ENCODE data around the gene PCDHGA6. TPM values are rescaled to one million over a fixed set of nuclear protein-coding genes. Genes with fewer than 3 reads are reported as not detected.

PCDHGA6 gene
- total RNA-seq, 1 donor from 2014 or later, result 0.60 TPM

DNA sequence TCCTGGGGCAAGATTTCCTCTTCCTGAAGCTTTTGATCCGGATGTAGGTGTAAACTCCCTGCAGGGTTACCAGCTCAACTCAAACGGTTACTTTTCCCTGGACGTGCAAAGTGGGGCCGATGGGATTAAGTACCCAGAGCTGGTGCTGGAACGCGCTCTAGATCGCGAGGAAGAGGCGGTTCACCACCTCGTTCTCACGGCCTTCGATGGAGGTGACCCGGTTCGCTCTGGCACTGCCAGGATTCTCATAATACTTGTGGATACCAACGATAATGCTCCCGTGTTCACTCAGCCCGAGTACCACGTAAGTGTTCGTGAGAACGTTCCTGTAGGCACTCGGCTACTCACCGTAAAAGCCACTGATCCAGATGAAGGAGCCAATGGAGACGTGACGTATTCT, 18.1 kb upstream of the PCDHGA6 start:
- H3K4me3 Mint-ChIP-seq (ENCODE audit: low read depth), result no peak overlapping the region
- H3K4me1 Mint-ChIP-seq (ENCODE audit: low read depth), result no peaks in the 10 kb centered on the region
- no peak overlapping the region for H3K27ac Mint-ChIP-seq
- TF ChIP-seq, protein P1, sequence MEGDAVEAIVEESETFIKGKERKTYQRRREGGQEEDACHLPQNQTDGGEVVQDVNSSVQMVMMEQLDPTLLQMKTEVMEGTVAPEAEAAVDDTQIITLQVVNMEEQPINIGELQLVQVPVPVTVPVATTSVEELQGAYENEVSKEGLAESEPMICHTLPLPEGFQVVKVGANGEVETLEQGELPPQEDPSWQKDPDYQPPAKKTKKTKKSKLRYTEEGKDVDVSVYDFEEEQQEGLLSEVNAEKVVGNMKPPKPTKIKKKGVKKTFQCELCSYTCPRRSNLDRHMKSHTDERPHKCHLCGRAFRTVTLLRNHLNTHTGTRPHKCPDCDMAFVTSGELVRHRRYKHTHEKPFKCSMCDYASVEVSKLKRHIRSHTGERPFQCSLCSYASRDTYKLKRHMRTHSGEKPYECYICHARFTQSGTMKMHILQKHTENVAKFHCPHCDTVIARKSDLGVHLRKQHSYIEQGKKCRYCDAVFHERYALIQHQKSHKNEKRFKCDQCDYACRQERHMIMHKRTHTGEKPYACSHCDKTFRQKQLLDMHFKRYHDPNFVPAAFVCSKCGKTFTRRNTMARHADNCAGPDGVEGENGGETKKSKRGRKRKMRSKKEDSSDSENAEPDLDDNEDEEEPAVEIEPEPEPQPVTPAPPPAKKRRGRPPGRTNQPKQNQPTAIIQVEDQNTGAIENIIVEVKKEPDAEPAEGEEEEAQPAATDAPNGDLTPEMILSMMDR (IDR thresholded peaks at IDR 0.05; ENCODE audit: unreplicated experiment), result no peak
- no peak for DNase-seq (ENCODE audit: low spot score, unreplicated experiment)
- peaks cover 42% of the 10 kb centered on the region for H3K9me3 Mint-ChIP-seq (ENCODE audit: low read depth)
- H3K36me3 Mint-ChIP-seq (ENCODE audit: insufficient read depth), result peaks cover 14% of the 10 kb centered on the region
- H3K27me3 Mint-ChIP-seq, result no peaks in the 10 kb centered on the region

DNA sequence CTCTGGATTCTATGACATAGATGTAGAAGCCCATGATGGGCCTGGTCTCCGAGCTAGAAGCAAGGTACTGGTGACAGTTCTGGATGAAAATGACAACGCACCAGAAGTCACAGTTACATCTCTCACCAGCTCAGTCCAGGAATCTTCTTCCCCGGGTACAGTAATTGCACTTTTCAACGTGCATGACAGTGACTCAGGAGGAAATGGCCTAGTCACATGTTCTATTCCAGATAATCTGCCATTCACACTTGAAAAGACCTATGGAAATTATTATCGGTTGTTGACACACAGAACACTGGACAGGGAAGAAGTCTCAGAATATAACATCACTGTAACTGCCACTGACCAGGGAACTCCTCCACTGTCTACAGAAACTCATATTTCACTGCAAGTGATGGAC, 17.6 kb upstream of the PCDHGA6 start:
- no peaks in the 10 kb centered on the region for H3K27me3 Mint-ChIP-seq
- H3K9me3 Mint-ChIP-seq (ENCODE audit: low read depth), result peaks cover 47% of the 10 kb centered on the region
- TF ChIP-seq, protein P1 (IDR thresholded peaks at IDR 0.05; ENCODE audit: unreplicated experiment), result no peak
- DNase-seq (ENCODE audit: low spot score, unreplicated experiment), result no peak
- no peaks in the 10 kb centered on the region for H3K4me1 Mint-ChIP-seq (ENCODE audit: low read depth)
- H3K27ac Mint-ChIP-seq, result no peak overlapping the region
- H3K4me3 Mint-ChIP-seq (ENCODE audit: low read depth), result no peak overlapping the region
- peaks cover 19% of the 10 kb centered on the region for H3K36me3 Mint-ChIP-seq (ENCODE audit: insufficient read depth)

DNA sequence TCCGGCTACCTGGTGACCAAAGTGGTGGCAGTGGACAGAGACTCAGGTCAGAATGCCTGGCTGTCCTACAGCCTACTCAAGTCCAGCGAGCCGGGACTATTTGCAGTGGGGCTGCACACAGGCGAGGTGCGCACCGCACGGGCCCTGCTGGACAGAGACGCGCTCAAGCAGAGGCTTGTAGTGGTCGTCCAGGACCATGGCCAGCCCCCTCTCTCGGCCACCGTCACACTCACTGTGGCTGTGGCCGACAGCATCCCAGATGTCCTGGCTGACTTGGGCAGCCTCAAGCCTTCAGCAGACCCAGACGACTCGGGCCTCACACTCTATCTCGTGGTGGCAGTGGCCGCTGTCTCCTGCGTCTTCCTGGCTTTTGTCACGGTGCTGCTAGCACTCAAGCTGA, 16.7 kb upstream of the PCDHGA6 start:
- DNase-seq (ENCODE audit: low spot score, unreplicated experiment), result no peak
- H3K9me3 Mint-ChIP-seq (ENCODE audit: low read depth), result peaks cover 50% of the 10 kb centered on the region
- H3K4me3 Mint-ChIP-seq (ENCODE audit: low read depth), result no peak overlapping the region
- no peaks in the 10 kb centered on the region for H3K27me3 Mint-ChIP-seq
- H3K27ac Mint-ChIP-seq, result no peak overlapping the region
- no peaks in the 10 kb centered on the region for H3K4me1 Mint-ChIP-seq (ENCODE audit: low read depth)
- TF ChIP-seq, protein P1 (IDR thresholded peaks at IDR 0.05; ENCODE audit: unreplicated experiment), result no peak
- H3K36me3 Mint-ChIP-seq (ENCODE audit: insufficient read depth), result peaks cover 21% of the 10 kb centered on the region

DNA sequence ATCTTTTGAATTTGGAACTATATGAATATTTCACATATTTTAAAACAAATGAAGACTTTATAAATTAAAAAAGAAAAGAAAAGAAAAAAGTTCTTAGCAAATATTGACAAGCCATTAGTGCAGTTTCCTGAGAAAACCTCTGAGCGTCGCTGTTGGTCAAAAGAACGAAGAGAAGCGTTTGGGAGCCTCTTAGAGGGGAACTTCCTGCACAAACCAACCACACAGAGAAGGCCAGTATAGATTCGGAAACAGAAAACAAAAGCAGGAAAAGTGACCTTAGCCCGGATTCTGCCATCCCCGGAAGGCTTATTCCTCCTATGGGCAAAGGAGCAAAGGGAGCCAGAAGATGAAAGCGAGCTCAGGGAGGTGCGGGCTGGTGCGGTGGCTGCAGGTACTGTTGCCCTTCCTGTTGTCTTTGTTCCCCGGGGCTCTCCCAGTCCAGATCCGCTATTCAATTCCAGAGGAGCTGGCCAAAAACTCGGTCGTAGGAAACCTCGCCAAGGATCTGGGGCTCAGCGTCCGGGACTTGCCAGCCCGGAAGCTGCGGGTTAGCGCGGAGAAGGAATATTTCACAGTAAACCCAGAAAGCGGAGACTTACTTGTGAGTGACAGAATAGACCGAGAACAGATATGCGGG, 13.8 kb upstream of the PCDHGA6 start, which contains the start of gene PCDHGB2:
TSS of gene PCDHGB2 (plus strand) at position 205 of the 637 bp plus-strand sequence. CDS start at position 347, 142 bp downstream.
- Mint-ChIP-seq H3K27ac (no peak within 1 kb of the TSS), H3K9me3 (ENCODE audit: low read depth) (peaks cover 56% of the 10 kb centered on the region), H3K36me3 (ENCODE audit: insufficient read depth) (peaks cover 22% of the 10 kb centered on the region), H3K4me3 (ENCODE audit: low read depth) (no peak within 1 kb of the TSS), H3K27me3 (no peaks in the 10 kb centered on the region), H3K4me1 (ENCODE audit: low read depth) (no peaks in the 10 kb centered on the region)
- TF ChIP-seq, protein P1 (IDR thresholded peaks at IDR 0.05; ENCODE audit: unreplicated experiment), result no peak
- no peak for DNase-seq (ENCODE audit: low spot score, unreplicated experiment)

DNA sequence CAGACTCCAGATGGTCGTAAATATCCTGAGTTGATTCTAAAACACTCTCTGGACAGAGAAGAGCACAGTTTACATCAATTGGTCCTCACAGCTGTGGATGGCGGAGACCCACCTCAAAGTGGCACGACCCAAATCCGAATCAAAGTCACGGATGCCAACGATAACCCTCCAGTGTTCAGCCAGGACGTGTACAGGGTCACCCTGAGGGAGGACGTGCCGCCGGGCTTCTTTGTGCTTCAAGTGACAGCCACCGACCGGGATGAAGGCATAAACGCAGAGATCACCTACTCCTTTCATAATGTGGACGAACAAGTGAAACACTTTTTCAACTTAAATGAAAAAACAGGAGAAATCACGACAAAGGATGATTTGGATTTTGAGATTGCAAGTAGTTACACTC, 13.0 kb upstream of the PCDHGA6 start:
- no peak for DNase-seq (ENCODE audit: low spot score, unreplicated experiment)
- TF ChIP-seq, protein P1 (IDR thresholded peaks at IDR 0.05; ENCODE audit: unreplicated experiment), result no peak
- peaks cover 60% of the 10 kb centered on the region for H3K9me3 Mint-ChIP-seq (ENCODE audit: low read depth)
- H3K4me1 Mint-ChIP-seq (ENCODE audit: low read depth), result no peaks in the 10 kb centered on the region
- H3K27ac Mint-ChIP-seq, result no peak overlapping the region
- no peak overlapping the region for H3K4me3 Mint-ChIP-seq (ENCODE audit: low read depth)
- H3K36me3 Mint-ChIP-seq (ENCODE audit: insufficient read depth), result peaks cover 25% of the 10 kb centered on the region
- no peaks in the 10 kb centered on the region for H3K27me3 Mint-ChIP-seq

Measured in progenitor cell of endocrine pancreas (in vitro differentiated cells).